ENCODE measurements around the gene TPPP3.

GRCh38 chr16:67436640-67437193, 43.4 kb upstream of the TPPP3 start:
- TF ChIP-seq, protein P1, sequence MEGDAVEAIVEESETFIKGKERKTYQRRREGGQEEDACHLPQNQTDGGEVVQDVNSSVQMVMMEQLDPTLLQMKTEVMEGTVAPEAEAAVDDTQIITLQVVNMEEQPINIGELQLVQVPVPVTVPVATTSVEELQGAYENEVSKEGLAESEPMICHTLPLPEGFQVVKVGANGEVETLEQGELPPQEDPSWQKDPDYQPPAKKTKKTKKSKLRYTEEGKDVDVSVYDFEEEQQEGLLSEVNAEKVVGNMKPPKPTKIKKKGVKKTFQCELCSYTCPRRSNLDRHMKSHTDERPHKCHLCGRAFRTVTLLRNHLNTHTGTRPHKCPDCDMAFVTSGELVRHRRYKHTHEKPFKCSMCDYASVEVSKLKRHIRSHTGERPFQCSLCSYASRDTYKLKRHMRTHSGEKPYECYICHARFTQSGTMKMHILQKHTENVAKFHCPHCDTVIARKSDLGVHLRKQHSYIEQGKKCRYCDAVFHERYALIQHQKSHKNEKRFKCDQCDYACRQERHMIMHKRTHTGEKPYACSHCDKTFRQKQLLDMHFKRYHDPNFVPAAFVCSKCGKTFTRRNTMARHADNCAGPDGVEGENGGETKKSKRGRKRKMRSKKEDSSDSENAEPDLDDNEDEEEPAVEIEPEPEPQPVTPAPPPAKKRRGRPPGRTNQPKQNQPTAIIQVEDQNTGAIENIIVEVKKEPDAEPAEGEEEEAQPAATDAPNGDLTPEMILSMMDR (IDR thresholded peaks at IDR 0.05) = no peak
- no peak for TF ChIP-seq POLR2AphosphoS5 (IDR thresholded peaks at IDR 0.05)

All from esophagus muscularis mucosa (tissue), 3 donors.